ENCODE measurements around the gene ANKRD66.

Gene ANKRD66

GRCh38 chr6:46789434-46790354 is 43.0 kb downstream of the ANKRD66 start:
- no peak for TF ChIP-seq ZNF624 (tag by site-specific recombination; IDR thresholded peaks at IDR 0.05)
- no peak for TF ChIP-seq ZNF555 (tag by site-specific recombination; conservative IDR thresholded peaks at IDR 0.05)
- no peak for TF ChIP-seq ZNF26 (tag by site-specific recombination; IDR thresholded peaks at IDR 0.05)
- TF ChIP-seq ZNF169 (tag by site-specific recombination; IDR thresholded peaks at IDR 0.05): no peak
- no peak for TF ChIP-seq ZNF37A (tag by site-specific recombination; IDR thresholded peaks at IDR 0.05)
- no peak for TF ChIP-seq ZBTB8A (tag by site-specific recombination; IDR thresholded peaks at IDR 0.05)
- no peak for TF ChIP-seq ZNF175 (tag by site-specific recombination; IDR thresholded peaks at IDR 0.05)
- TF ChIP-seq ZNF501 (tag by site-specific recombination; IDR thresholded peaks at IDR 0.05): no peak
- no peak for TF ChIP-seq RBAK (tag by site-specific recombination; IDR thresholded peaks at IDR 0.05)
- H3K4me3 ChIP-seq (ENCODE audit: low read depth, low read length): no peak overlapping the region
- CTCF ChIA-PET: interaction anchor here (1.3 kb wide), 1 partner anchor 16 kb away, joined by 4 read pairs; no protein-coding TSS in a partner anchor

GRCh38 chr6:46790355-46790874 is 43.7 kb downstream of the ANKRD66 start:
- Histone ChIP-seq H3K9me3 (ENCODE audit: control insufficient read depth, insufficient read depth, low read depth, low read length) (no peaks in the 10 kb centered on the region), H3K27ac (ENCODE audit: extremely low read depth, low read depth, low read length) (no peak overlapping the region), H3K4me1 (ENCODE audit: control insufficient read depth, insufficient read depth, low read length) (no peaks in the 10 kb centered on the region), H3K36me3 (ENCODE audit: control insufficient read depth in 2 of 2, insufficient read depth in 1 of 2, low read length in 2 of 2) (no peaks in the 10 kb centered on the region), H3K4me3 (ENCODE audit: low read depth, low read length) (no peak overlapping the region)
- POLR2A ChIA-PET: no interaction called here
- no peak for TF ChIP-seq ZNF146 (tag by site-specific recombination; IDR thresholded peaks at IDR 0.05)
- no peak for TF ChIP-seq ZNF174 (tag by site-specific recombination; IDR thresholded peaks at IDR 0.05)
- TF ChIP-seq ZNF211 (tag by site-specific recombination; IDR thresholded peaks at IDR 0.05; ENCODE audit: low read depth): no peak
- no peak for TF ChIP-seq ZNF585B (tag by site-specific recombination; IDR thresholded peaks at IDR 0.05)
- no peak for TF ChIP-seq ZSCAN5A (tag by site-specific recombination; IDR thresholded peaks at IDR 0.05)
- TF ChIP-seq ZNF747 (tag by site-specific recombination; IDR thresholded peaks at IDR 0.05): no peak
- TF ChIP-seq ZNF658 (tag by site-specific recombination; IDR thresholded peaks at IDR 0.05): no peak
- CTCF ChIA-PET: interaction anchor here (1.3 kb wide), 1 partner anchor 17 kb away, joined by 4 read pairs; no protein-coding TSS in a partner anchor

More at GRCh38 chr6:46789434-46790354, 43.0 kb downstream of the ANKRD66 start:
- POLR2A ChIA-PET: no interaction called here
- Histone ChIP-seq H3K4me1 (ENCODE audit: control insufficient read depth, insufficient read depth, low read length) (no peaks in the 10 kb centered on the region), H3K9me3 (ENCODE audit: control insufficient read depth, insufficient read depth, low read depth, low read length) (no peaks in the 10 kb centered on the region), H3K27ac (ENCODE audit: extremely low read depth, low read depth, low read length) (no peak overlapping the region), H3K36me3 (ENCODE audit: control insufficient read depth in 2 of 2, insufficient read depth in 1 of 2, low read length in 2 of 2) (no peaks in the 10 kb centered on the region)

- no peak for TF ChIP-seq EGR2 (tag by site-specific recombination; IDR thresholded peaks at IDR 0.05; ENCODE audit: low read depth)
- no peak for TF ChIP-seq ZNF473 (tag by site-specific recombination; IDR thresholded peaks at IDR 0.05)
- TF ChIP-seq ZNF561 (tag by site-specific recombination; IDR thresholded peaks at IDR 0.05; ENCODE audit: borderline replicate concordance): no peak
- TF ChIP-seq ZNF26 (tag by site-specific recombination; IDR thresholded peaks at IDR 0.05): no peak
- no peak for TF ChIP-seq ZNF776 (tag by site-specific recombination; IDR thresholded peaks at IDR 0.05; ENCODE audit: borderline replicate concordance)
- no peak for TF ChIP-seq KLF16 (tag by site-specific recombination; IDR thresholded peaks at IDR 0.05)
- no peak for TF ChIP-seq BCL11B (tag by site-specific recombination; IDR thresholded peaks at IDR 0.05; ENCODE audit: low read depth)
- Histone ChIP-seq H3K36me3 (ENCODE audit: control insufficient read depth in 2 of 2, insufficient read depth in 1 of 2, low read length in 2 of 2) (no peaks in the 10 kb centered on the region), H3K27ac (ENCODE audit: extremely low read depth, low read depth, low read length) (no peak overlapping the region), H3K4me3 (ENCODE audit: low read depth, low read length) (no peak overlapping the region), H3K4me1 (ENCODE audit: control insufficient read depth, insufficient read depth, low read length) (no peaks in the 10 kb centered on the region), H3K9me3 (ENCODE audit: control insufficient read depth, insufficient read depth, low read depth, low read length) (no peaks in the 10 kb centered on the region)
- CTCF ChIA-PET: no interaction called here
- POLR2A ChIA-PET: no interaction called here
Observed at GRCh38 chr6:46792635-46793034, 45.9 kb downstream of the ANKRD66 start.
